Kidney (tissue), 14 donors: ENCODE measurements around the gene PLEKHH2. TPM values are rescaled to one million over a fixed set of nuclear protein-coding genes. Genes with fewer than 3 reads are reported as not detected.

Experiments
- DNase-seq, 5 donors: peaks; one replicate each; pipeline ENCODE4 v3.0.0-alpha.2; 2013 to 2020
- FAIRE-seq: peaks from 2 replicates; lab custom pipeline; 2012; peaks lifted over from hg19 to GRCh38; lab: Jason Lieb, UNC
- H3K27ac ChIP-seq, 2 donors: one replicate each; pipeline ENCODE4 v1.7.0; 2013; ENCODE audit warnings: low read depth in 2 of 2, low read length in 2 of 2, inconsistent platforms in 1 of 2
- H3K27me3 ChIP-seq: one replicate; pipeline ENCODE4 v1.7.1; 2013; ENCODE audit warnings: low read length, inconsistent platforms; ENCODE audit not compliant: control insufficient read depth, insufficient read depth
- H3K36me3 ChIP-seq, 3 donors: one replicate each; pipeline versions ENCODE4 v1.7.0 to v1.7.1; 2013; ENCODE audit warnings: low read length in 3 of 3, control low read depth in 1 of 3, inconsistent platforms in 1 of 3; ENCODE audit not compliant: insufficient read depth in 3 of 3, control insufficient read depth in 2 of 3
- H3K4me1 ChIP-seq, 3 donors: one replicate each; pipeline versions ENCODE4 v1.7.0 to v1.7.1; 2013; ENCODE audit warnings: low read length in 3 of 3, inconsistent platforms in 1 of 3, low read depth in 1 of 3; ENCODE audit not compliant: control insufficient read depth in 2 of 3, insufficient read depth in 2 of 3
- H3K4me3 ChIP-seq, 3 donors: one replicate each; pipeline versions ENCODE4 v1.7.0 to v1.8.1; 2013; ENCODE audit warnings: low read length in 3 of 3, control low read depth in 1 of 3, inconsistent platforms in 1 of 3
- H3K9ac ChIP-seq, 3 donors: one replicate each; pipeline versions ENCODE4 v1.7.0 to v1.7.1; 2013; ENCODE audit warnings: low read length in 3 of 3, control low read depth in 1 of 3, inconsistent platforms in 1 of 3
- H3K9me3 ChIP-seq, 3 donors: one replicate each; pipeline versions ENCODE4 v1.7.0 to v1.7.1; 2013; ENCODE audit warnings: low read length in 3 of 3, control low read depth in 1 of 3, inconsistent platforms in 1 of 3; ENCODE audit not compliant: control insufficient read depth in 2 of 3, insufficient read depth in 1 of 3
- intact Hi-C: fragments of 100-400 bp; cut with DNase I; formaldehyde crosslinking; loops from one replicate; pipeline ENCODE4 v1.11.1; 2022
- polyA plus RNA-seq: library from polyadenylated mRNA; stranded (reverse); fragments of 350-450 nt; fragmentation: Illumina TruSeq; extraction: RNeasy Lipid Tissue Mini Kit (QIAGEN cat#74804); gene quantifications from one replicate; pipeline ENCODE4 v1.2.3, GENCODE V29; 2014; ENCODE audit warnings: low read depth, low replicate concordance; ENCODE audit not compliant: insufficient read depth
- total RNA-seq: library from RNA; stranded (reverse); fragmentation: NEBNext Ultra II Directional; extraction: Animal tissue kit (Norgen Biotek cat#: 25700); gene quantifications from one replicate; pipeline ENCODE4 v1.2.1, GENCODE V29; 2021
- TF ChIP-seq, protein P1 (sequence below): IDR thresholded peaks from 3 replicates; pipeline ENCODE4 v1.5.1; 2012; ENCODE audit warnings: mild to moderate bottlenecking, moderate library complexity, borderline replicate concordance; ENCODE audit not compliant: insufficient read depth; ENCODE audit errors: extremely low read depth
- donor health status: control.
- donor health status: control.
- donor health status: control.
- donor health status: control.
- donor health status: control.
- donor health status: DM: yes; HTN: yes; CAD: no.
- donor health status: Normal renal cell carcinoma (clear cell type).

PLEKHH2 gene
- total and polyA plus RNA-seq, 2 donors from 2014 or later: 4.3 to 25.0 TPM

DNA sequence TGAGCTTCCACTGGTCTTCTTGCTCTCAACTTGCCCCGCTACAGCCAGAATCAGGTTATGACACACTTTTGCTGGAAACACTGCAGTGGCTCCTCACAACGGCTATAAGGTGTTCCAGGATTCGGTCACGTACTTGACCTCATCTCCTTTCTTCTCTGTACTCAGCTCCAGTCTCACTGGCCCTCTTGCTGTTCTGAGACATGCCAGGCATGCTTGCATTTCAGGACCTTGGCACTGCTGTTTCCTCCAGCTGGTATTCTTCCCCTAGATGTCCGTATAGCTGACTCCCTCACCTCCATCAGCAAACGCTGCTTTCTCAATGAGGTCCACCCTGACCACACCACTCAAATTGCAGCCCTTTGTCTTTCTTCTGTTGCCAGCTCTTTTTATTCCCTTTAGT is 71.1 kb downstream of the PLEKHH2 start:
- FAIRE-seq: no peak
- intact Hi-C loops: no loop called here
- no peak overlapping the region for H3K27ac ChIP-seq

DNA sequence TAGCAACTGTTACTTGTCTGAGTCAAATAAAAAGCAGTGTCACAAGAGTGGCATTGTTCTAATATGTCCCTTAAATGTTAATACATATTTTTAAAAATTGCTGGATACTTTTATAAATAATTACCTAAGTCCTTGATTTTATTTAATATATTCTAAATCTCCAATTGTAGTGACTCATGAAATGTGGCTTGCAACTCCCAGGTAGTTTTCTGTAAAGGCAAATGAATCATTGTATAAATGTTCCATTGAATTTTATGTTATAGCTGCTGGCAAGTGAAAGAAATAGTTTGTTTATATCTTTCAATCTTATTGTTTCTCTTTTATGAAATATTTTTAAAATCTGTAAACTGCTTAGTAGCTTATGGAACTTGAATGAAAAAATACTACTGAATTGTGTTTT is 71.8 kb downstream of the PLEKHH2 start:
- Histone ChIP-seq H3K9me3 (no peaks in the 10 kb centered on the region), H3K27ac (no peak overlapping the region), H3K4me3 (no peak overlapping the region), H3K36me3 (no peaks in the 10 kb centered on the region), H3K4me1 (no peaks in the 10 kb centered on the region), H3K9ac (no peak overlapping the region), H3K27me3 (no peaks in the 10 kb centered on the region)
- TF ChIP-seq, protein P1, sequence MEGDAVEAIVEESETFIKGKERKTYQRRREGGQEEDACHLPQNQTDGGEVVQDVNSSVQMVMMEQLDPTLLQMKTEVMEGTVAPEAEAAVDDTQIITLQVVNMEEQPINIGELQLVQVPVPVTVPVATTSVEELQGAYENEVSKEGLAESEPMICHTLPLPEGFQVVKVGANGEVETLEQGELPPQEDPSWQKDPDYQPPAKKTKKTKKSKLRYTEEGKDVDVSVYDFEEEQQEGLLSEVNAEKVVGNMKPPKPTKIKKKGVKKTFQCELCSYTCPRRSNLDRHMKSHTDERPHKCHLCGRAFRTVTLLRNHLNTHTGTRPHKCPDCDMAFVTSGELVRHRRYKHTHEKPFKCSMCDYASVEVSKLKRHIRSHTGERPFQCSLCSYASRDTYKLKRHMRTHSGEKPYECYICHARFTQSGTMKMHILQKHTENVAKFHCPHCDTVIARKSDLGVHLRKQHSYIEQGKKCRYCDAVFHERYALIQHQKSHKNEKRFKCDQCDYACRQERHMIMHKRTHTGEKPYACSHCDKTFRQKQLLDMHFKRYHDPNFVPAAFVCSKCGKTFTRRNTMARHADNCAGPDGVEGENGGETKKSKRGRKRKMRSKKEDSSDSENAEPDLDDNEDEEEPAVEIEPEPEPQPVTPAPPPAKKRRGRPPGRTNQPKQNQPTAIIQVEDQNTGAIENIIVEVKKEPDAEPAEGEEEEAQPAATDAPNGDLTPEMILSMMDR: no peak
- intact Hi-C loops: no loop called here
- no peak for DNase-seq
- no peak for FAIRE-seq

More for the DNA sequence above, 71.1 kb downstream of the PLEKHH2 start:
- Histone ChIP-seq H3K4me1 (no peaks in the 10 kb centered on the region), H3K9me3 (no peaks in the 10 kb centered on the region), H3K27me3 (no peaks in the 10 kb centered on the region), H3K9ac (no peak overlapping the region), H3K4me3 (no peak overlapping the region), H3K36me3 (no peaks in the 10 kb centered on the region)
- no peak for DNase-seq
- TF ChIP-seq, protein P1: no peak

DNA sequence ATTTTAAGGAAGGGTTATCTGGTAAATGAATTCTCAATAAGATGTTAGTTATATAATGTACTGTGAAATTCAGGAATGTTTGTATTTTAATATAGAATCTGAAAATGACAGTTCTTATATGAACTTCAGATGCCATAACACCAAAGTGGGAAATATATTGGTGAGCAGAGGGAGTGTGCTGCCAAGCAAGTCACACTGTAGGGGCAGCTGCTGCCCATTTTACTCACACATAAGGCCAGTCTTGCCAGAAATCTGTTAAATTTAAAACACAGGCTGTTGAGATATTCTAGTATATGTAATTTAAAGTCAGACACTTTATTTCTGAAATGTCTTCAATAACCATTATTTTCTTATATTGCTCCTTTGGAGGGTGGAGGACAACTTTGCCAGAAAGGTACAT is 73.8 kb downstream of the PLEKHH2 start:
- intact Hi-C loops: no loop called here
- Histone ChIP-seq H3K9ac (no peak overlapping the region), H3K4me1 (no peaks in the 10 kb centered on the region), H3K27me3 (no peaks in the 10 kb centered on the region), H3K27ac (no peak overlapping the region), H3K9me3 (no peaks in the 10 kb centered on the region), H3K4me3 (no peak overlapping the region), H3K36me3 (no peaks in the 10 kb centered on the region)
- FAIRE-seq (no peak), DNase-seq (no peak)
- TF ChIP-seq, protein P1: no peak

DNA sequence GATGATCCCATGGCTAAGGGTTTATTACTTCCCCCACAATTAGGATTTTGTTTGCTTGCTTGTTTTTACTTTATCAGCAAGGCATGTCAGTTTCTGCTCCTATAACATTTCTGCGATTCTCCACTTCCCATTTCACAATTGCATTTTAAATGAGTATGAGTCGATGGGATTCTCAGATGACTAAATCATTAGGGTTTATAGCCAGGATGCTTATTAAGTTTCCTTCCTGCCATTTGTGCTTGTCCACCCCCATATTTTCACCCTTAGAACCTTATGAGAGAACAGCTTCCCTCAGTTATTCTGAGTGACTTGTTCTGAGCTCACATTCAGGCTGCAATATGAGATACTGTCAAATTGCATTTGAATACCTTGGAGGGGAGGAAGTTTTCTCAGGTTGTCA is 77.1 kb downstream of the PLEKHH2 start:
- no peak for FAIRE-seq
- H3K4me1 ChIP-seq: no peaks in the 10 kb centered on the region

More for the DNA sequence above, 77.1 kb downstream of the PLEKHH2 start:
- no peaks in the 10 kb centered on the region for H3K27me3 ChIP-seq
- TF ChIP-seq, protein P1: no peak
- no peak overlapping the region for H3K4me3 ChIP-seq
- no peaks in the 10 kb centered on the region for H3K36me3 ChIP-seq
- no peak overlapping the region for H3K27ac ChIP-seq
- no peak for DNase-seq
- intact Hi-C loops: no loop called here
- no peak overlapping the region for H3K9ac ChIP-seq
- no peaks in the 10 kb centered on the region for H3K9me3 ChIP-seq
